Adrenal gland (tissue), 12 donors: ENCODE results near the gene CD22. TPM values are rescaled to one million over a fixed set of nuclear protein-coding genes. Genes with fewer than 3 reads are reported as not detected.

Experiments
- DNase-seq, 7 donors: peaks; one replicate each; pipeline ENCODE4 v3.0.0-alpha.2; 2019 to 2020
- H3K27ac ChIP-seq, 5 donors: fragments of 200-600 bp; sonication (generic) in 4 of 5; 1 replicate in 3 of 5; 2 replicates in 2 of 5; pipeline versions ENCODE4 v1.5.1 to v1.8.0; 2016 to 2020; ENCODE audit warnings: mild to moderate bottlenecking in 1 of 5
- H3K27me3 ChIP-seq: fragments of 200-600 bp; 2 replicates; pipeline ENCODE4 v1.8.0; 2021
- H3K36me3 ChIP-seq, 2 donors: fragments of 200-600 bp; replicated peaks in 1 of 2; 1 replicate in 1 of 2; 2 replicates in 1 of 2; pipeline versions ENCODE4 v1.5.1 to v1.8.0; 2018 to 2022
- H3K4me1 ChIP-seq, 2 donors: fragments of 200-600 bp; replicated peaks in 1 of 2; 1 replicate in 1 of 2; 2 replicates in 1 of 2; pipeline versions ENCODE4 v1.5.1 to v1.8.0; 2018 to 2021
- H3K4me3 ChIP-seq, 4 donors: fragments of 200-600 bp; sonication (generic) in 3 of 4; one replicate each; pipeline ENCODE4 v1.5.1; 2016 to 2018
- H3K9me3 ChIP-seq, 3 donors: fragments of 200-600 bp; sonication (generic) in 1 of 3; replicated peaks in 1 of 3; 1 replicate in 2 of 3; 2 replicates in 1 of 3; pipeline versions ENCODE4 v1.5.1 to v1.8.0; 2016 to 2021
- CTCF ChIP-seq, 6 experiments: fragments of 450-650 bp in 4 of 6; fragments of 200-600 bp in 2 of 6; sonication (generic) in 1 of 6; IDR thresholded peaks; 1 replicate in 5 of 6; 2 replicates in 1 of 6; pipeline versions ENCODE4 v1.5.1 to v1.8.0; 2016 to 2021; ENCODE audit warnings: antibody characterized with exemption in 6 of 6, mild to moderate bottlenecking in 2 of 6, moderate library complexity in 1 of 6
- POLR2A ChIP-seq, 2 donors: fragments of 450-650 bp; IDR thresholded peaks; one replicate each; pipeline ENCODE4 v1.6.1; 2017; ENCODE audit warnings: antibody characterized with exemption in 2 of 2, mild to moderate bottlenecking in 2 of 2, moderate library complexity in 1 of 2
- WGBS, 4 donors: extraction: QIAGEN DNeasy Blood & Tissue Kit in 2 of 4; methylation state at CpG; one replicate each; pipeline versions ENCODE4 v1.1.5 to v1.1.7; 2013 to 2017; 5-methylcytosine and 5-hydroxymethylcytosine counted together
- intact Hi-C, 2 donors: fragments of 100-400 bp; cut with DNase I; formaldehyde crosslinking; loops; one replicate each; pipeline versions ENCODE4 v1.14.1 to v1.15.0; 2022 to 2023
- polyA plus RNA-seq, 3 donors: library from polyadenylated mRNA; stranded (reverse); fragments of 200-250 nt in 2 of 3; fragments of 350-450 nt in 1 of 3; fragmentation: Illumina TruSeq in 1 of 3; extraction: RNeasy Lipid Tissue Mini Kit (QIAGEN cat#74804) in 1 of 3; gene quantifications; one replicate each; pipeline ENCODE4 v1.2.3, GENCODE V29; 2013 to 2014
- total RNA-seq, 9 donors: library from RNA; depleted of rRNA in 4 of 9; stranded (reverse); fragments of >200 nt in 4 of 9; fragments of 120-200 nt in 1 of 9; fragmentation: NEBNext Ultra II Directional in 1 of 9; extraction: Animal tissue kit (Norgen Biotek cat#: 25700) in 1 of 9; gene quantifications; one replicate each; pipeline versions ENCODE4 v1.1.0 to v1.2.4, GENCODE V29; 2013 to 2023
- donor health status: healthy with polysubstance abuse.
- donor health status: Bipolar disorder and iron deficiency.
- donor health status: DM: yes; HTN: yes; CAD: no.
- donor health status: DM: no; HTN: no; CAD: no.
- donor health status: DM: no; HTN: no; CAD: no.
- donor health status: DM: yes; HTN: yes; CAD: no.

CD22 gene
- total and polyA plus RNA-seq, 12 donors: 1.8 to 16.1 (median 6.2) TPM

GRCh38 chr19:35347930-35348298 lies 18.9 kb downstream of the CD22 start:
- Histone ChIP-seq H3K4me3 (no peak overlapping the region), H3K36me3 (no peaks in the 10 kb centered on the region), H3K9me3 (no peaks in the 10 kb centered on the region), H3K27me3 (peaks cover 5% of the 10 kb centered on the region), H3K27ac (no peak overlapping the region), H3K4me1 (no peaks in the 10 kb centered on the region)
- intact Hi-C loops: no loop called here
- TF ChIP-seq CTCF (IDR thresholded peaks at IDR 0.05) (no peak), POLR2A (IDR thresholded peaks at IDR 0.05) (no peak)
- no peak for DNase-seq
- WGBS, 4 donors: 67 to 77% (median 74%) methylated on average over 7 of the region's 7 CpGs

GRCh38 chr19:35348911-35349611 lies 20.1 kb downstream of the CD22 start:
- intact Hi-C loops: no loop called here
- no peak for TF ChIP-seq CTCF (IDR thresholded peaks at IDR 0.05)
- TF ChIP-seq POLR2A (IDR thresholded peaks at IDR 0.05): no peak
- Histone ChIP-seq H3K4me3 (no peak overlapping the region), H3K36me3 (no peaks in the 10 kb centered on the region), H3K4me1 (no peaks in the 10 kb centered on the region), H3K9me3 (no peaks in the 10 kb centered on the region), H3K27me3 (peaks cover 5% of the 10 kb centered on the region), H3K27ac (no peak overlapping the region)
- DNase-seq: peak in 5 of 7 donors; percentile 32 to 52 (median 46)
- WGBS, 4 donors: 76 to 85% (median 76%) methylated on average over 17 to 18 of the region's 18 CpGs

GRCh38 chr19:35349614-35350521 lies 20.9 kb downstream of the CD22 start:
- WGBS, 4 donors: 75 to 82% (median 80%) methylated on average over 12 to 17 of the region's 17 CpGs
- peak in 2 of 7 donors; percentile 9 to 31 for DNase-seq
- no peaks in the 10 kb centered on the region for H3K9me3 ChIP-seq

More at GRCh38 chr19:35349614-35350521, 20.9 kb downstream of the CD22 start:
- Histone ChIP-seq H3K4me1 (no peaks in the 10 kb centered on the region), H3K4me3 (no peak overlapping the region), H3K36me3 (no peaks in the 10 kb centered on the region), H3K27ac (no peak overlapping the region), H3K27me3 (peaks cover 5% of the 10 kb centered on the region)
- intact Hi-C loops: loop anchor here in 1 of 2 donors (5.0 kb wide), 1 partner anchor 122 kb away; no protein-coding TSS in a partner anchor
- TF ChIP-seq POLR2A (IDR thresholded peaks at IDR 0.05): no peak
- TF ChIP-seq CTCF (IDR thresholded peaks at IDR 0.05): no peak
